Omental fat pad (tissue), 4 donors: ENCODE measurements around the gene PDE10A. TPM values are rescaled to one million over a fixed set of nuclear protein-coding genes. Genes with fewer than 3 reads are reported as not detected.
A peak's percentile ranks its signal among the peaks of the same experiment; 100 is the strongest.

Experiments
- ATAC-seq: fragments of 150-250 bp; one replicate; pipeline ENCODE4 v1.9.1; 2016; ENCODE audit warnings: mild to moderate bottlenecking, moderate library complexity; ENCODE audit not compliant: low FRiP score
- DNase-seq: peaks from one replicate; pipeline ENCODE4 v3.0.0-alpha.2; 2019; ENCODE audit warnings: low spot score
- total RNA-seq, 4 donors: library from RNA; depleted of rRNA; stranded (reverse); fragments of >200 nt; gene quantifications; one replicate each; pipeline ENCODE4 v1.1.0, GENCODE V29; 2016
- TF ChIP-seq, protein P1 (sequence below), 3 donors: fragments of 450-650 bp; IDR thresholded peaks; one replicate each; pipeline ENCODE4 v1.5.1; 2016 to 2017; ENCODE audit warnings: antibody characterized with exemption in 3 of 3, mild to moderate bottlenecking in 3 of 3, moderate library complexity in 2 of 3

PDE10A gene
- total RNA-seq, 4 donors from 2014 or later: 9.1 to 75.3 (median 15.6) TPM

DNA sequence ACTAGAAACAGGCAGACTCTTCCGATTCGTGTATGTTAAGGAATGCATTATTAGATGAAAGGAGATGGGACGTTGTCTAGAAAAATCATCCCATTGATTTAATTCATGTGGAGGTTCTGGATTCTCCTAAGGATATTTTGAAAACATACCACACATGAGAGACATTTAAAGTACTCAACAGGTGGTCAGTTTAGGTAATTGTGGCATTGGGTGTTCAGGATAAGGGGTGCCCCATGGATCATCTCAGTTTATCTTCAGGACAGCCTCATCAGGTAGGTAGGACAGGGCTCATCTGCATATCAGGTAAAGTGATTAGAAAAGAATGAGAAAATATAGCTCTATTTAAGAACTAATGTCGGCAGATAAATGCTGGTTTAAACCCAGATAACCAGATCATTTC is 15.9 kb upstream of the PDE10A start:
- ATAC-seq (no peak), DNase-seq (no peak)
- TF ChIP-seq, protein P1, sequence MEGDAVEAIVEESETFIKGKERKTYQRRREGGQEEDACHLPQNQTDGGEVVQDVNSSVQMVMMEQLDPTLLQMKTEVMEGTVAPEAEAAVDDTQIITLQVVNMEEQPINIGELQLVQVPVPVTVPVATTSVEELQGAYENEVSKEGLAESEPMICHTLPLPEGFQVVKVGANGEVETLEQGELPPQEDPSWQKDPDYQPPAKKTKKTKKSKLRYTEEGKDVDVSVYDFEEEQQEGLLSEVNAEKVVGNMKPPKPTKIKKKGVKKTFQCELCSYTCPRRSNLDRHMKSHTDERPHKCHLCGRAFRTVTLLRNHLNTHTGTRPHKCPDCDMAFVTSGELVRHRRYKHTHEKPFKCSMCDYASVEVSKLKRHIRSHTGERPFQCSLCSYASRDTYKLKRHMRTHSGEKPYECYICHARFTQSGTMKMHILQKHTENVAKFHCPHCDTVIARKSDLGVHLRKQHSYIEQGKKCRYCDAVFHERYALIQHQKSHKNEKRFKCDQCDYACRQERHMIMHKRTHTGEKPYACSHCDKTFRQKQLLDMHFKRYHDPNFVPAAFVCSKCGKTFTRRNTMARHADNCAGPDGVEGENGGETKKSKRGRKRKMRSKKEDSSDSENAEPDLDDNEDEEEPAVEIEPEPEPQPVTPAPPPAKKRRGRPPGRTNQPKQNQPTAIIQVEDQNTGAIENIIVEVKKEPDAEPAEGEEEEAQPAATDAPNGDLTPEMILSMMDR (IDR thresholded peaks at IDR 0.05): no peak

- no peak for ATAC-seq
- TF ChIP-seq, protein P1 (IDR thresholded peaks at IDR 0.05): no peak
- no peak for DNase-seq
These were observed 15.4 kb upstream of the PDE10A start for GRCh38 chr6:165678429-165678828.

GRCh38 chr6:165677091-165677490 is 14.1 kb upstream of the PDE10A start:
- ATAC-seq (no peak), DNase-seq (no peak)
- TF ChIP-seq, protein P1 (IDR thresholded peaks at IDR 0.05): no peak

DNA sequence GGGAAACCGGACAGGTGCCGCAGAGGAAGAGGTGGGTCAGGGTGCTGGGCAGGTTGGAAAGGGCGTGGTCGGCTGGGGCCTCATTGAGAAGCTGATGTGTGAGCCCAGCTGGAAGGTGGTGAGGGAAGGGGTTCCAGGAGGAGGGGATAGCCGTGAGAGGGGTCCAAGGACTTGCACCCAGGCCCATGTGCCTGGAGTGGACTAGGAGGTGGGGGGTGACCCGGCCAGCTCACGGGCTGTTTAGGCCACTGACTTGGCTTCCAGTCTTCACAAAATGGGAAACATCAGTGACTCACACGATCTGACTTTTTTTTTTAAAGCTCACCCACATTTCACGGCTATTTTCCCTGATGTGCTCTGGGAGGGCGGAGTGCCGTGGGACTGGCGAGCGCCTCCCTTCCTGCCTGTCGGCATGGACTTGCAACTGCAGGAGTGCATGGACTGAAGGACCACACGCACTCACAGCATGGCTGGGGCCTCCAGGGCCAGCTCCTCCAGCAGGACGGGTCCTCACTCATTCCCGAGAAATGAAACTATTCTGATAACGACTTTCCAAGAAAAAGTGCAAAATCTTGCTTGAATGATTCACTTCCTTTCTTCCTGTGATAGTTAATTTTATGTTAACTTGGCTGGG is 13.5 kb upstream of the PDE10A start:
- DNase-seq: no peak
- ATAC-seq: peak; percentile 50
- TF ChIP-seq, protein P1 (IDR thresholded peaks at IDR 0.05): no peak

DNA sequence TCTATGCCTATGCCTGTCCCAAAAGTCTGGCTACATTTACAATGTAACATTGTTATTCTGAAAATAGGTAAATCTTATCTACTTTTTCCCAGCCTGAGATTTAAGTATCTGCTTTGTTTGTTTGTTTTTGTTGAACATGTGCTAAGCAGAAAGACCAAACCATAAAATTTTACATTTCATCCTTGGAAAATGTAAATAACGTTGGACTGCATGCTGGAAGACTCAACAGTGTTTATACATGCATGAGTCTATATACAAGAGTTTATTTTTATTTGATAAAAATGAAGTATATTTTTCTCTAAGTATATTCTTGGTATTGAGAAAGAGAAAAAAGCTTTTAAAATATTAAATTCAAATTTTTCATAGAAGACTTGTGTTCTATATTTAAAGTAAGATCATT is 12.1 kb upstream of the PDE10A start:
- no peak for DNase-seq
- TF ChIP-seq, protein P1 (IDR thresholded peaks at IDR 0.05): no peak
- ATAC-seq: no peak

GRCh38 chr6:165674155-165675029 is 11.4 kb upstream of the PDE10A start:
- ATAC-seq (no peak), DNase-seq (no peak)
- TF ChIP-seq, protein P1 (IDR thresholded peaks at IDR 0.05): no peak
